ENCODE data around the gene MBIP.

Gene MBIP

GRCh38 chr14:36313206-36313605 lies 7.2 kb downstream of the MBIP start:
- no peak for DNase-seq (ENCODE audit: low read depth)

GRCh38 chr14:36306836-36307235 lies 13.6 kb downstream of the MBIP start:
- no peak for DNase-seq (ENCODE audit: low read depth)

GRCh38 chr14:36304895-36305294 lies 15.5 kb downstream of the MBIP start:
- no peak for DNase-seq (ENCODE audit: low read depth)

- DNase-seq (ENCODE audit: low read depth) = no peak
These were observed 16.5 kb downstream of the MBIP start for GRCh38 chr14:36303960-36304359.

- no peak for DNase-seq (ENCODE audit: low read depth)
These were observed 17.6 kb downstream of the MBIP start for GRCh38 chr14:36302823-36303222.

GRCh38 chr14:36301159-36301558 lies 19.3 kb downstream of the MBIP start:
- DNase-seq (ENCODE audit: low read depth) = no peak

GRCh38 chr14:36300337-36300736 lies 20.1 kb downstream of the MBIP start:
- DNase-seq (ENCODE audit: low read depth) = no peak

- no peak for DNase-seq (ENCODE audit: low read depth)
These were observed 24.5 kb downstream of the MBIP start for GRCh38 chr14:36295642-36296627.

- no peak for DNase-seq (ENCODE audit: low read depth)
These were observed 25.9 kb downstream of the MBIP start for GRCh38 chr14:36294543-36294942.

- DNase-seq (ENCODE audit: low read depth) = no peak
These were observed 26.6 kb downstream of the MBIP start for GRCh38 chr14:36293824-36294223.

GRCh38 chr14:36289954-36290353 lies 30.5 kb downstream of the MBIP start:
- no peak for DNase-seq (ENCODE audit: low read depth)

- DNase-seq (ENCODE audit: low read depth) = no peak
These were observed 31.9 kb downstream of the MBIP start for GRCh38 chr14:36288496-36288895.

GRCh38 chr14:36284971-36285595 lies 35.4 kb downstream of the MBIP start:
- DNase-seq (ENCODE audit: low read depth) = no peak

GRCh38 chr14:36281309-36281708 lies 39.1 kb downstream of the MBIP start:
- no peak for DNase-seq (ENCODE audit: low read depth)

- no peak for DNase-seq (ENCODE audit: low read depth)
These were observed 40.9 kb downstream of the MBIP start for GRCh38 chr14:36279306-36280190.

- no peak for DNase-seq (ENCODE audit: low read depth)
These were observed 44.7 kb downstream of the MBIP start for GRCh38 chr14:36275741-36276140.

GRCh38 chr14:36271939-36272907 lies 48.2 kb downstream of the MBIP start:
- no peak for DNase-seq (ENCODE audit: low read depth)

- DNase-seq (ENCODE audit: low read depth) = no peak
These were observed 49.2 kb downstream of the MBIP start for GRCh38 chr14:36271222-36271621.

GRCh38 chr14:36270191-36270590 lies 50.2 kb downstream of the MBIP start:
- no peak for DNase-seq (ENCODE audit: low read depth)

- no peak for DNase-seq (ENCODE audit: low read depth)
These were observed 52.3 kb downstream of the MBIP start for GRCh38 chr14:36268121-36268520.

- no peak for DNase-seq (ENCODE audit: low read depth)
These were observed 55.8 kb downstream of the MBIP start for GRCh38 chr14:36264595-36264994.

All from activated T-helper 1 cell treated with Interleukin-2 at 50 U/mL for 16 hours (primary cell).